SJSA1 (cell line): ENCODE measurements around the gene TVP23B. TPM values are rescaled to one million over a fixed set of nuclear protein-coding genes. Genes with fewer than 3 reads are reported as not detected.
"Not testable (repeated sequence)": the region's sequence is repeated elsewhere in the genome, so short reads cannot be mapped to it uniquely, and the experiment has no call there.

ENCODE experiments used
- DNase-seq, 2 experiments: peaks; one replicate each; pipeline ENCODE4 v3.0.0-alpha.2; 2015 to 2020; ENCODE audit warnings: low spot score in 2 of 2, low read depth in 1 of 2
- H3K27ac ChIP-seq: fragments of 250-450 bp; sonication (Bioruptor Pico); 2 replicates; pipeline ENCODE4 v1.5.1; 2020; ENCODE audit warnings: mild to moderate bottlenecking, moderate library complexity
- H3K27me3 ChIP-seq: fragments of 250-450 bp; sonication (Bioruptor Pico); replicated peaks from 2 replicates; pipeline ENCODE4 v1.5.1; 2020; ENCODE audit warnings: mild to moderate bottlenecking, moderate library complexity
- H3K36me3 ChIP-seq: fragments of 250-450 bp; sonication (Bioruptor Pico); 2 replicates; pipeline ENCODE4 v1.5.1; 2020; ENCODE audit warnings: mild to moderate bottlenecking
- H3K4me1 ChIP-seq: fragments of 250-450 bp; sonication (Bioruptor Pico); replicated peaks from 2 replicates; pipeline ENCODE4 v1.6.1; 2021; ENCODE audit warnings: mild to moderate bottlenecking
- H3K4me3 ChIP-seq: fragments of 250-450 bp; sonication (Bioruptor Pico); 2 replicates; pipeline ENCODE4 v1.5.1; 2020; ENCODE audit warnings: mild to moderate bottlenecking
- H3K9me3 ChIP-seq: fragments of 250-450 bp; sonication (Bioruptor Pico); replicated peaks from 2 replicates; pipeline ENCODE4 v1.5.1; 2020; ENCODE audit warnings: mild to moderate bottlenecking
- total RNA-seq: library from RNA; depleted of rRNA; stranded (reverse); fragments of >200 nt; shearing (Covaris generic); gene quantifications from 2 replicates; pipeline ENCODE4 v1.2.3, GENCODE V29; 2014; rRNA removed

TVP23B gene
- total RNA-seq, result 105 and 144 TPM in 2 replicates

DNA sequence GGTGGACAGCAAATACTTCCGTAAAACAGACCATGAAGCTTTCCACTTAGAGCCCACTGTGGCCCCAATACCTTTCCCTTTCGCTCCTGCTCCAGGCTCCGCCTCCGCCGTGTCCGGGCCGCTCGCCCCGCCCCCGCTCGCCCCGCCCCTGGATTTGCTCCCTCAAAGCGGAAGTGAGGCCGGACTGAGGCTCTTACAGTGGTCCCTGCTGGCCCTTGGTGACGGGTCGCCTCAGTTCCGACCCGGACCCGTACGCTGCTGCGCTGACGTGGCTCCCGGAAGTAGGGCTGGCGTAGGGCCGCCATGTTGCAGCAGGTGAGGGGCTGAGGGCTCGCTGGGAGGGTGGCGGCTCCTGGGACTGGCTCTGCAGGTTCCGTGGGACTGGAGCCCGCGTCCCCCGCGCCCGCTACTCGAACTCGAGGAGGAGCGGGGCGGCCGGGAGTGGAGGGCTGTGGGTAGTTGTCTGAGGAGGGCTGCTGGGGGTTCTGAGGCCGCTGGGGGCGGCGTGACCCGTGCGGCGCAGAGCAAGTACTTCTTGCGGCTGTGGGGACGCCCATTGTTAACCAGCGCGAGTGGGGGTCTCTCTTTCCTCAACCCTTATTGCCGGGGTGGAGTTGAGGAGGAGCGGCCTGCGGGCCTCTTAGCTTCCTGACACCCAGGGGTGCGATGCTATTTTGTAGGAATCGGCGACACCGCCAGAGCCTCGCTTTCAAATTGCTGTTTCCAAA, at the start of gene TVP23B:
Gene TVP23B, plus strand, starts transcription at position 193 of the 728 bp plus-strand sequence. Its CDS starts 111 bp downstream, at position 304.
- not testable (repeated sequence) for H3K9me3 ChIP-seq

DNA sequence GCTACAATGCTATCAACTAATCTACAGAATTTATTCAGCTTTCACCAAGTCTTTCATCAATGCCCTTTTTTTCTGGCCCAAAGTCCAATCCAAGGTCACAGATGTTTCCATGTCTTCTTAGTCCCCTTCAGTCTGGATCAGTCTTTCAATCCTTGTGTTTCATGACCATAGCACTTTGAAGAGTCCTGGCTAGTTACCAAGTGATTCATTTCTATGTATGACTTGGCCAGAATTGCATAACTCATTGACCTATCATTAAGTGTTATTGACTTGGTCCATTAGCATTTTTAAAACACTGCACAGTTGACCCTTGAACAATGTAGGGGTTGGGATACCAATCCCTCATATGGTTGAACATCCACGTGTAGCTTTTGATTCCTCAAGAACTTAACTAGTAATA, 48.5 kb upstream of the TVP23B start:
- not testable (repeated sequence) for H3K9me3 ChIP-seq, DNase-seq, H3K27ac ChIP-seq, H3K4me3 ChIP-seq, H3K36me3 ChIP-seq, H3K27me3 ChIP-seq, H3K4me1 ChIP-seq

More for the DNA sequence above, at the start of gene TVP23B:
- peak; percentile 88 to 96 for DNase-seq
- not testable (repeated sequence) for H3K4me1 ChIP-seq, H3K27ac ChIP-seq, H3K36me3 ChIP-seq, H3K27me3 ChIP-seq
- H3K4me3 ChIP-seq, result peak within 1 kb of the TSS; percentile 43

DNA sequence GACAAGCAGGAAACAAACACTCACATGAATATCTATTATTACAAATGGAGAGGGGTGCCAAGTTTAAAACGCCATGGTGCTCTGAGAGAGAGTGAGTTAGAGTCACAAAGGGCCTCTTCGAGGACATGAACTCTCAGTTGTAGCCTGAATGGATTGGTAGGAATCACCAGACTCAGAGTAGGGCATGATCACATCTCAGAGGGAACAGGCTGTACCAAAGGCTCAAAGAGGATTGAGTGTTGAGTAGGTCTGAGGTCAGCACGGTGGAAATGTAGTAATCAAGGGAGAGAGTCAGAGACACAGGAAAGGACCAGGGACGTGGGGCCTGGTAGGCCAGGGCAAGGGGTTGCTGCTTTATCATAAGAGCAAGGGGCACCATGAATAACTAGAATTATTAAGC, 47.6 kb upstream of the TVP23B start:
- not testable (repeated sequence) for H3K27me3 ChIP-seq, H3K4me3 ChIP-seq, H3K4me1 ChIP-seq, H3K36me3 ChIP-seq, DNase-seq, H3K9me3 ChIP-seq, H3K27ac ChIP-seq

DNA sequence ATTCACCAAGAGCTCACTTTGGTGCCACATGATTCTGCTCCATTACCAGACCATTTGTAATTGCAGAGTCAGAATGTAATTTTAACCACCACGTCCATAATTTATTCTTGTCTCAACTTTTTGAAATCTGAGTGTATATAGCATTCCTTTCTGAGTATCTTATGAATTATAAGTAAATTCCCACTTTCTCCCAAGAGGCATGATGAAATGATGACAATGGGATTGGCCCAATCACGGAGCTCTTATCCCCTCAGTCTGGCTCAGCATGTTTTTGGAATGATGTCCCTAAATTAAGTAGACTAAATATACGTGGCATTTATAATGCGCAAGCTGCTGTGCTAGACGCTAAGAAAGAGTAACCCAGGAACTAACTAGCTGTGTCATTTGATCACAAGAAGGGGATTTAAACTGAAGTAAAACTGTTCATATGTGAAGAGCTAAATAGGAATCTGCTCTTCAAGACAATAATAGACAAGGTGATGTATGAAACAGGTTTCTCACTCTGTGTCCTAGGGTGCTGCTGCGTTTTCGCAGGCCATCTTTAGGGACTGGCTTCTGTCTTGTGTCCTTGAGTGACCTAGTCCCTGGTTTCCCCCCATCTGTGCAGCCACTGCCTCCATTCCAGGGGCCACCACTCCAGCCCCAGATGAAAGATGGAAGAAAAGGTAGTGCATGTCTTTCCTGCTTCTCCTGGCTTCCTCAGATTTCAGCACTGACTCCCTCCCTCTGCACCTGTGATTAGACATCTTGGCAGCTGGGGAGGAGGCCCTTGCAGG, 41.2 kb upstream of the TVP23B start:
- H3K27ac ChIP-seq, H3K4me3 ChIP-seq, DNase-seq, H3K4me1 ChIP-seq, H3K27me3 ChIP-seq, H3K9me3 ChIP-seq, H3K36me3 ChIP-seq: not testable (repeated sequence)

DNA sequence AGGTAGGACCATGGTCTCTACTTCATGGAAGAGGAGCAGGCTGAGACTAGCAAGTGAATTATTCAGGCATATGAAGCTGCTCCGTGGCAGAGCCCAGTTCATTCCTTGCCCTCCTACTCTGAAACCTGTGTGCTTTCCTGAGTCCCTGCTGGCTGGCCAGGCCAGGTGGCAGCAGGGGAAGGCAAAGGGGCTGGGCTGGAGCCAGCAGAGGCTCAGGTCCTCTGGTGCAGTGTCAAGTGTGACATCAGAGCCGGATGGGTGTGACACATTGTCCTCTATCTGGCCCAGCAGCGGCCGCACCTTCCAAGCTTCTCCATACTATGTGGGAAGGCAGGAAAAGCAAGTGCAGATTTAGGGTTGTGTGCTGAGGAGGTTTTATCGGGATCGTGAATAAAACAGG, 39.8 kb upstream of the TVP23B start:
- not testable (repeated sequence) for DNase-seq, H3K9me3 ChIP-seq, H3K27ac ChIP-seq, H3K27me3 ChIP-seq, H3K4me3 ChIP-seq, H3K4me1 ChIP-seq, H3K36me3 ChIP-seq

DNA sequence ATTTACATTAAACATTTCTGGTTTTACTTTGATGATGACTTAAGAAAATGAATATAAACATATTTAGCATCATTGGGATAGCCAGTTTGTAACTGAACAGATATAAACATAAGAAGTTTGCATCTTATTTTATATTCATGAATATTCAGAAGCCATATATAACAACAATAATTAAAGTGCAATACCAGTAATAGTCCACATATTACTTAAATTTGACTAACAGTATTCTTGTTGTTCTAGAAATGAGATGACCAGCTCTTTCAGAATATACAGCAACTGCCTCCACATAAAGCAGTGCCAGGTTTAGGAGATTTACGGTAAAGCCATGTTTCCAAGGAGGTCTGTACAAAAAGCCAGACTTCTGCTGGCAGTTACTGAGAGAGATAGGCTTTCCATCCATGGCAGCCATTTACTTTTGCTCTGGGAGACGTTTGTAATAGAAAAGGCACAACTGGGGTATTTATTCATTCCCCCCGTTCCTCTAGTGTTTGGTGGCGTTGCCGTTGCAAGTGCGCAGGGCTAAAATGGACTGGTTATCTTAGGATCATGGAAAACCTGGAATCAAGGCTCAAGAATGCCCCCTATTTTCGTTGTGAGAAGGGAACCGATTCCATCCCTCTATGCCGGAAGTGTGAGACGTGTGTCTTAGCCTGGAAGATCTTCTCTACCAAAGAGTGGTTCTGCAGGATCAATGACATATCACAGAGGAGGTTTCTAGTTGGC, 37.1 kb upstream of the TVP23B start, which contains the start of gene FBXW10:
Gene FBXW10, plus strand, starts transcription at position 356 of the 723 bp plus-strand sequence. Its CDS starts 191 bp downstream, at position 547.
- DNase-seq, H3K4me3 ChIP-seq, H3K27me3 ChIP-seq, H3K36me3 ChIP-seq, H3K27ac ChIP-seq, H3K4me1 ChIP-seq, H3K9me3 ChIP-seq: not testable (repeated sequence)

DNA sequence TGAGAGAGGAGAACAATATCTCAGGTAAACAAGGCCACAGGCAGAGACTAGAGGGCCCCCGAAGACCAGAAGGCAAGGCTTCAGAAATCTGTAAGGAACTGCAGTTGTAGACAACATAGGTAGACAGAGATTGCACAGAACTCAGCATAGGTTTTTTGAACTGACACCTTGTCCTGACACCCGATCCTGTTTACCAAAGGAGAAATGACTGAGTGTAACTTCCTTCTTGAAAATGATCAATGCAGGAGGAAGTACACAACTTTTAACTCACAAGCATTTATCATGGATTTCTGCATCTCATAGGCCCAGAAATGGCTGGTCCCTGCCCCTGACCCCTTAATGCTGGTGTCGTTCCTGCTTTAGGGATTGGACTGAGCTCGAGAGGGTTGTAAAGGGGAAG, 36.3 kb upstream of the TVP23B start:
- H3K27me3 ChIP-seq, H3K4me1 ChIP-seq, H3K4me3 ChIP-seq, H3K9me3 ChIP-seq, DNase-seq, H3K36me3 ChIP-seq, H3K27ac ChIP-seq: not testable (repeated sequence)

DNA sequence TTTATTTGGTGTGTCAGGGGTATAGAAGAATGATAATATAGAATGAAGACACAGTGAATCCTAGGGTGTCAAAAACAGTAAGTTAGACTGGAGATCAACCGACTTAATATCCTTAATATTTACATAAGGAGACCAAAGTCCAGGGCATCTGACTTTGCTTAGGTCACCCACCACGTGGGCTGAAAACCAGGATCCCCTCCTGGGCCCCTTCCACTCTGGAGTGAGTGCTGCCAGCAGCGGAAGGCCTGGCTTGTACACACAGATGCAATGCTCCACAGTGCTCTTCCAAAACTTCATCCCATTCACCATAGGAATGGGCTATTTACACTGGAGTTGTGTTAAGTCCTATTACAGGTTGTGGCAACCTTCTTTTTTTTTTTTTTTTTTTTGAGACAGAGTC, 34.4 kb upstream of the TVP23B start:
- not testable (repeated sequence) for DNase-seq, H3K36me3 ChIP-seq, H3K4me1 ChIP-seq, H3K27ac ChIP-seq, H3K9me3 ChIP-seq, H3K27me3 ChIP-seq, H3K4me3 ChIP-seq

DNA sequence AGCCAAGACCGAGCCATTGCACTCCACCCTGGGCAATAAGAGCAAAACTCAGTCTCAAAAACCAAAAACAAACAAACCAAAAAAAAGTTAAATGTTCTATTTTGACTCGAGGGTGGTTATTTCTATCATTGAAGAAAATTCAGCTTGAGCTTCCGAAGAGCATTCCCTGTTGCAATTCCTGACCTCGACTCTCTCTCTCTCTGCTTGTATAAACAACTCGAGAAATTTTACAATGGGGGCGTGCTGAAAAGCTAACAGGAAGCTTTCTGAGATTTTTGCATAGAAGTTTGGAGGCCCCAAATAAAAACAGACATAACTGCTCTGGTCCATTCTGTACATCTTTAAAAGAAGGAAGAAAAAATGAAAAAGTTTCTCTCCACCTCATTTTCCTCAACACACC, 33.5 kb upstream of the TVP23B start:
- not testable (repeated sequence) for DNase-seq, H3K36me3 ChIP-seq, H3K27me3 ChIP-seq, H3K4me1 ChIP-seq, H3K4me3 ChIP-seq, H3K9me3 ChIP-seq, H3K27ac ChIP-seq

DNA sequence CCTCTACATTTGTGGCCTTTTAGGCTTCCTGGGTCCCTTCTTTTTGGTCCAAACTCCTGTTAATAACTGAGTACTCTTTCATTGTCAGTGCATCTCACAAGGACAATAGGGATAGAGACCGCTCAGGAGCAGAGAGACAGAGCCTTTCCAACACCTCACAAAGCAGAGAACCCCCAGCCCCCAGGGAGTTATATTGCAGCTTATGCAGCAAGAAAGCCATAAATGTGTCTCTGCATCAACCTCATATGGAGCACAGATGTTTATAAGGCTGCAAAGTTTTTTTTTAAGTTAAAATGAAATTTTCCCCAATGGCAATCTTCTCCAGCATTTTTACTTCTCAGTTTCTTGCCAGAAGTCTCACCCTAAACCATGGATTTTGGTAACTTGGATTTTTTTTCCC, 30.7 kb upstream of the TVP23B start:
- not testable (repeated sequence) for H3K4me3 ChIP-seq, H3K4me1 ChIP-seq, H3K27ac ChIP-seq, H3K27me3 ChIP-seq, H3K36me3 ChIP-seq, DNase-seq, H3K9me3 ChIP-seq

DNA sequence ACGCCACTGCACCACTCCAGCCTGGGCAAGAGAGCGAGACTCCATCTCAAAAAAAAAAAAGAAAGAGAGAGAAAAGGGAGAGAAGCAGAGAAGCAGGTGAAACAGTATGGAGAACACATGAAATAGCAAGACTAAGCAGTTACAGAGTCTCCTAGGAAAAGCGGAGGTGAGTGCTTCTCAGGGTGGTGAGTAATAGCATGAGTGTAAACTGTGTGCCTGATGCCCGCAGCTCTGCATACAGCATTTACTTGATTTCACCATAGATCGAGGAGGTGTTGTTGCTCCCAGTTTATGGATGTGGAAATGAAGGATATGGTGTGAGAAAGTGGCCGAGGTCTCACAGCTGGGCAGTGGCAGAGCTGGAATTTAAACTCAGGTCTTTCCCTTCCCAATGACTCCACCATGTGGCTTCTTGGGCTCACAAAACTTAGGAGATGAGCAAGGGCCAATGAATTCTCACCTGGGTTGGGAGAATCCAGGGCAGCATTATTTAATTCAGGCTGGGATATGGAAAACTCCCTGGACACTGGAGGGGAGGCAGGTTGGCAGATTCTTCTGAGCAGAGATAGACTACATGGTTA, 27.1 kb upstream of the TVP23B start:
- not testable (repeated sequence) for H3K36me3 ChIP-seq, H3K4me1 ChIP-seq, H3K27ac ChIP-seq, H3K9me3 ChIP-seq, H3K27me3 ChIP-seq, H3K4me3 ChIP-seq, DNase-seq

DNA sequence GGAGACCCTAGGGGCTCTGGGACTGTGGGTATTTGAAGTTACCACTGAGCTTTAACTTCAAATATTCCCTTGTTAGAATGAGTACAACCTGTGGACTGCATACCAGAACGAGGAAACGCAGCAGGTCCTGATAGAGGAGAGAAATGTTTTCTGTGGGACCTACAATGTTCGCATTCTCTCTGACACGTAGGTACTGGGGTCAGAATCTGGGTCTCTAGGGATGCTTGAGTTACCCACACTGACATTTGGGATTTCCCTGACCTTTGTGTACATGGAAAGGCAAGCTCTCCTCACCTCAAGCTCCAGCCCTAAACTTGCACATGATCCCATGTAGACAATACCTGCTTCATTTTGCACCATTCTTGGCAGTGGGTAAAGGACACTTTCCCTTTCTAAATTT, 25.0 kb upstream of the TVP23B start:
- not testable (repeated sequence) for H3K36me3 ChIP-seq, DNase-seq, H3K4me3 ChIP-seq, H3K9me3 ChIP-seq, H3K27me3 ChIP-seq, H3K27ac ChIP-seq, H3K4me1 ChIP-seq

DNA sequence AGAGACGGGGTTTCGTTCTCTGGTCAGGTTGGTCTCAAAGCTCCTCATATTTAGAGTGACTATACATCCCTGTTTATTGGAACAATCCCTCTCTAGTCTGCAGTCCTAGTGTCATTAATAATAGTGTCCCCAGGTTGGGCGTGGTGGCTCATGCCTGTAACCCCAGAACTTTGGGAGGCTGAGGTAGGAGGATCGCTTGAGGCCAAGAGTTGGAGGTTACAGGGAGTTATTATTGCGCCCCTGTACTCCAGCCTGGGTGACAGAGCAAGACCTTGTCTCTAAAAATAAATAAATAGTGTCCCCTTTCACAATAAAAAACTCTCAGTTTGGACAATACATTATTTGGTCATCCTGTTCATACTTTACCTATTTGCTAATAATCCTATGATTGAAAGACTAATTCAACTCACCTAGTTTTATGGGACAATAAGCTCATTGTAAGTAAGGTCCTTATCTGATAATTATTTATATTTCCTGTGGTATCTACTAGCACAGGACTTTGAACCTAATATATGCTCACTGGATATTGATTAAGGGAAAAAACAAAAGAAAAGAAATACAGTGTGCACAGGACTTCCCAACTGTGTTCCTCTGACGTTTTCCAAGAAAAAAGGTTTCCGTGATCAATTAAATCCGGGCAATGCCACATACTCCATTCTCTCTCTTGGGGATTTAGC, 23.5 kb upstream of the TVP23B start:
- not testable (repeated sequence) for H3K27me3 ChIP-seq, H3K9me3 ChIP-seq, H3K4me1 ChIP-seq, H3K36me3 ChIP-seq, DNase-seq, H3K4me3 ChIP-seq, H3K27ac ChIP-seq
